ENCODE measurements around the gene KAZALD1.

DNA sequence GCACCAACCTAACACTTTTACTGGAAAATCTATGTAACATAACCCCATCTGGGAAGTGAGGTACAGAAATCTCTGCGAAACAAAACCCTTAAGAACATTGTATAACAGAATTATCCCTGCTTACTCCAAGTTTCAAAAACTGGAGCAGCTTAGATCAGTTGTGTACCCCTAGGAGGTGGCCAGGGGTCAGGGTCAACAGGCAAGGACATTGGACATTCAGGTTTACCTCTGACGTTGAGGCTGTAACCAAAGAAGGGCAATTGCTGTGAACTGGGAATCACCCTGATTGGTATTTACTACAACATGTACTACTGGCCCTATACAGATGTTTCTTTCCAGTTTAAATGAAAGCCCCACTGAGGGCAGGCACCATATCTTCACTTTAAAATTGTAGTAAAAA, 17.7 kb upstream of the KAZALD1 start:
- TF ChIP-seq, protein P1, sequence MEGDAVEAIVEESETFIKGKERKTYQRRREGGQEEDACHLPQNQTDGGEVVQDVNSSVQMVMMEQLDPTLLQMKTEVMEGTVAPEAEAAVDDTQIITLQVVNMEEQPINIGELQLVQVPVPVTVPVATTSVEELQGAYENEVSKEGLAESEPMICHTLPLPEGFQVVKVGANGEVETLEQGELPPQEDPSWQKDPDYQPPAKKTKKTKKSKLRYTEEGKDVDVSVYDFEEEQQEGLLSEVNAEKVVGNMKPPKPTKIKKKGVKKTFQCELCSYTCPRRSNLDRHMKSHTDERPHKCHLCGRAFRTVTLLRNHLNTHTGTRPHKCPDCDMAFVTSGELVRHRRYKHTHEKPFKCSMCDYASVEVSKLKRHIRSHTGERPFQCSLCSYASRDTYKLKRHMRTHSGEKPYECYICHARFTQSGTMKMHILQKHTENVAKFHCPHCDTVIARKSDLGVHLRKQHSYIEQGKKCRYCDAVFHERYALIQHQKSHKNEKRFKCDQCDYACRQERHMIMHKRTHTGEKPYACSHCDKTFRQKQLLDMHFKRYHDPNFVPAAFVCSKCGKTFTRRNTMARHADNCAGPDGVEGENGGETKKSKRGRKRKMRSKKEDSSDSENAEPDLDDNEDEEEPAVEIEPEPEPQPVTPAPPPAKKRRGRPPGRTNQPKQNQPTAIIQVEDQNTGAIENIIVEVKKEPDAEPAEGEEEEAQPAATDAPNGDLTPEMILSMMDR (IDR thresholded peaks at IDR 0.05; ENCODE audit: low read depth, low read length): no peak
- no peak for TF ChIP-seq EZH2phosphoT487 (IDR thresholded peaks at IDR 0.05; ENCODE audit: low read depth)

Data from OCI-LY3 (cell line).